K562 (cell line): Measurements from ENCODE around the gene NOC4L. TPM values are rescaled to one million over a fixed set of nuclear protein-coding genes. Genes with fewer than 3 reads are reported as not detected.

ENCODE experiments used
- ATAC-seq: fragments of 200-7000 bp; cut with Tn5 transposase; 3 replicates; pipeline ENCODE4 v1.9.1; 2020; ENCODE audit warnings: moderate library complexity
- BruUV-seq: library from RNA; stranded (reverse); fragments of 400-500 nt; replicated peaks from 2 replicates; lab custom pipeline; 2021; lab: Mats Ljungman, UMichigan
- CTCF ChIA-PET: fragments of 300-600 bp; formaldehyde crosslinking; extraction: SDS; loops from one replicate; lab custom pipeline; 2021; ENCODE audit warnings: low intra/inter-chr PET ratio; lab: Yijun Ruan, JAX
- POLR2A ChIA-PET: fragments of 300-600, 350-650 bp; sonication (Branson Sonifier 250); formaldehyde crosslinking; extraction: SDS; loops from one replicate; lab custom pipeline; 2021; ENCODE audit warnings: antibody characterized with exemption, inconsistent platforms; lab: Yijun Ruan, JAX
- DNase-seq, 4 experiments: peaks; one replicate each; pipeline versions ENCODE4 v3.0.0 to v3.0.0-alpha.2; 2011 to 2018; ENCODE audit warnings: low spot score in 3 of 4, mixed read lengths in 3 of 4; ENCODE audit errors: extremely low read depth in 1 of 4
- FAIRE-seq: peaks from 2 replicates; lab custom pipeline; 2011; peaks lifted over from hg19 to GRCh38; lab: Jason Lieb, UNC
- H2AFZ ChIP-seq: 2 replicates; pipeline ENCODE4 v1.6.0; 2011; ENCODE audit warnings: low read depth, low read length, control low read depth, inconsistent platforms
- H3K27ac ChIP-seq: fragments of 200-600 bp; 3 replicates; pipeline ENCODE4 v1.8.0; 2011; ENCODE audit warnings: low read depth, mild to moderate bottlenecking, control low read depth, inconsistent platforms, low read length, moderate library complexity, mixed read lengths; ENCODE audit errors: extremely low read depth
- H3K27me3 ChIP-seq, 2 experiments: fragments of 300-600 bp in 1 of 2; 2 replicates in 1 of 2; 3 replicates in 1 of 2; pipeline versions ENCODE4 v1.6.0 to v1.8.0; 2011; ENCODE audit warnings: inconsistent platforms in 2 of 2, low read length in 2 of 2, mild to moderate bottlenecking in 1 of 2, mixed read lengths in 1 of 2, moderate library complexity in 1 of 2; ENCODE audit not compliant: control insufficient read depth in 2 of 2, insufficient read depth in 2 of 2
- H3K36me3 ChIP-seq: fragments of 300-600 bp; 3 replicates; pipeline ENCODE4 v1.8.0; 2011; ENCODE audit warnings: mild to moderate bottlenecking, low read length, inconsistent platforms; ENCODE audit not compliant: control insufficient read depth, insufficient read depth
- H3K4me1 ChIP-seq, 2 experiments: fragments of 200-600 bp in 1 of 2; replicated peaks in 1 of 2; 2 replicates in 1 of 2; 3 replicates in 1 of 2; pipeline versions ENCODE4 v1.5.1 to v1.8.0; 2011; ENCODE audit warnings: inconsistent platforms in 2 of 2, low read length in 2 of 2, mild to moderate bottlenecking in 1 of 2, mixed read lengths in 1 of 2, moderate library complexity in 1 of 2; ENCODE audit not compliant: control insufficient read depth in 2 of 2, insufficient read depth in 2 of 2
- H3K4me2 ChIP-seq: 2 replicates; pipeline ENCODE4 v1.6.1; 2011; ENCODE audit warnings: low read length, control low read depth, inconsistent platforms, mixed read lengths; ENCODE audit not compliant: insufficient read depth
- H3K4me3 ChIP-seq: fragments of 200-600 bp; sonication (generic), shearing (Covaris generic); 2 replicates; pipeline ENCODE4 v1.5.1; 2016; ENCODE audit warnings: control low read depth, inconsistent platforms
- H3K79me2 ChIP-seq: fragments of 200-600 bp; 3 replicates; pipeline ENCODE4 v1.8.0; 2011; ENCODE audit warnings: low read length, inconsistent platforms; ENCODE audit not compliant: control insufficient read depth, insufficient read depth
- H3K9ac ChIP-seq, 2 experiments: 2 replicates each; pipeline versions ENCODE4 v1.6.0 to v1.6.1; 2011; ENCODE audit warnings: low read depth in 2 of 2, low read length in 2 of 2, control low read depth in 1 of 2, inconsistent platforms in 1 of 2, mild to moderate bottlenecking in 1 of 2, mixed read lengths in 1 of 2; ENCODE audit not compliant: insufficient read depth in 1 of 2
- H3K9me1 ChIP-seq: one replicate; pipeline ENCODE4 v1.6.0; 2011; ENCODE audit warnings: inconsistent platforms, mild to moderate bottlenecking, low read length, moderate library complexity; ENCODE audit not compliant: control insufficient read depth, insufficient read depth
- H3K9me3 ChIP-seq: replicated peaks from 2 replicates; pipeline ENCODE4 v1.5.1; 2011; ENCODE audit warnings: low read depth, low read length, inconsistent platforms; ENCODE audit not compliant: control insufficient read depth, insufficient read depth
- H4K20me1 ChIP-seq: replicated peaks from 2 replicates; pipeline ENCODE4 v1.6.1; 2011; ENCODE audit warnings: low read length, inconsistent platforms, mixed read lengths; ENCODE audit not compliant: control insufficient read depth, insufficient read depth
- ADNP ChIP-seq: fragments of 200-800 bp; sonication (Bioruptor generic); IDR thresholded peaks from 2 replicates; pipeline ENCODE4 v1.6.1; 2016; ENCODE audit warnings: missing genetic modification characterization, missing compliant biosample characterization
- CBX5 ChIP-seq: IDR thresholded peaks from 2 replicates; pipeline ENCODE4 v1.6.1; 2014; ENCODE audit warnings: low read depth, borderline replicate concordance
- ELF4 ChIP-seq: fragments of 450-650 bp; formaldehyde crosslinking; IDR thresholded peaks from 2 replicates; pipeline ENCODE4 v1.4.0; 2022; ENCODE audit warnings: missing genetic modification characterization
- GABPA ChIP-seq: fragments of 200-800 bp; sonication (Bioruptor generic); conservative IDR thresholded peaks from 2 replicates; pipeline ENCODE4 v1.6.1; 2016; ENCODE audit warnings: low read depth, missing genetic modification characterization, missing compliant biosample characterization
- MXI1 ChIP-seq: IDR thresholded peaks from 2 replicates; pipeline ENCODE4 v1.6.1; 2011; ENCODE audit warnings: low read depth, mild to moderate bottlenecking, improper control_type of control experiment, low read length
- NBN ChIP-seq: fragments of 450-650 bp; IDR thresholded peaks from 2 replicates; pipeline ENCODE4 v1.6.1; 2016; ENCODE audit warnings: low read depth, mild to moderate bottlenecking
- PHF20 ChIP-seq: fragments of 450-650 bp; IDR thresholded peaks from 2 replicates; pipeline ENCODE4 v1.6.1; 2018; ENCODE audit not compliant: partially characterized antibody
- SMAD2 ChIP-seq: fragments of 150-350 bp; IDR thresholded peaks from 2 replicates; pipeline ENCODE4 v1.6.1; 2014; ENCODE audit warnings: low read depth, mild to moderate bottlenecking, low read length
- SMARCA5 ChIP-seq: fragments of 450-650 bp; IDR thresholded peaks from 2 replicates; pipeline ENCODE4 v1.6.1; 2016
- ZBTB1 ChIP-seq: sonication (generic); formaldehyde crosslinking; IDR thresholded peaks from 2 replicates; pipeline ENCODE4 v1.8.1; 2023; ENCODE audit warnings: missing genetic modification reagents, low read depth, mild to moderate bottlenecking, borderline replicate concordance
- ZKSCAN3 ChIP-seq: fragments of 250-450 bp; sonication (Bioruptor Pico); IDR thresholded peaks from 2 replicates; pipeline ENCODE4 v1.4.0; 2020
- ZNF507 ChIP-seq: conservative IDR thresholded peaks from 2 replicates; pipeline ENCODE4 v1.6.1; 2017; ENCODE audit warnings: missing genetic modification characterization, missing compliant biosample characterization
- ZNF707 ChIP-seq: fragments of 250-450 bp; sonication (Bioruptor Pico); conservative IDR thresholded peaks from 2 replicates; pipeline ENCODE4 v1.8.0; 2022; ENCODE audit warnings: inconsistent platforms, mild to moderate bottlenecking, moderate library complexity
- WGBS: fragments of 100-300 bp; shearing (Covaris generic); methylation state at CpG from one replicate; pipeline ENCODE4 v1.1.6; 2016; ENCODE audit warnings: low coverage, mixed read lengths; ENCODE audit not compliant: insufficient coverage; ENCODE audit errors: missing lambda C conversion rate; 5-methylcytosine and 5-hydroxymethylcytosine counted together
- in situ Hi-C: fragments of 300-500 bp; cut with MboI; formaldehyde crosslinking; loops from 4 replicates; pipeline ENCODE4 v1.15.0; 2018; ENCODE audit warnings: inconsistent platforms, mixed read lengths
- intact Hi-C: fragments of 100-400 bp; cut with micrococcal nuclease; formaldehyde crosslinking; loops from 2 replicates; pipeline ENCODE4 v1.14.2; 2022
- polyA plus RNA-seq, 8 experiments: library from polyadenylated mRNA; depleted of rRNA in 4 of 8; stranded (reverse) in 5 of 8; unstranded in 3 of 8; fragments of >200 nt; fragmentation: Nextera tagmentation in 2 of 8; fragmentation: Illumina TruSeq in 1 of 8; extraction: Ambion mirVana in 2 of 8; extraction: Trizol in 1 of 8; gene quantifications; 2 replicates each; pipeline versions ENCODE4 v1.2.1 to v1.2.3, GENCODE V29; 2011 to 2014; ENCODE audit warnings: inconsistent platforms in 1 of 8, missing spikeins in 1 of 8
- total RNA-seq, 7 experiments: library from RNA; depleted of rRNA in 6 of 7; stranded (reverse); fragments of >200 nt in 6 of 7; fragmentation: Illumina TruSeq in 2 of 7; extraction: Trizol in 2 of 7; gene quantifications; 2 replicates each; pipeline versions ENCODE4 v1.2.1 to v1.2.3, GENCODE V29; 2011 to 2021; ENCODE audit warnings: low replicate concordance in 1 of 7
- TF ChIP-seq, protein P1 (sequence below): fragments of 450-650 bp; IDR thresholded peaks from 2 replicates; pipeline ENCODE4 v1.6.1; 2014; ENCODE audit warnings: low read depth, mild to moderate bottlenecking, moderate library complexity, borderline replicate concordance
- TF ChIP-seq, protein P2 (sequence below), 2 experiments: fragments of 450-650 bp; IDR thresholded peaks; 2 replicates each; pipeline ENCODE4 v1.6.1; 2016
- TF ChIP-seq, protein P3 (sequence below): sonication (generic); formaldehyde crosslinking; IDR thresholded peaks from 2 replicates; pipeline ENCODE4 v1.8.0; 2022; ENCODE audit warnings: mild to moderate bottlenecking, missing genetic modification reagents

Gene NOC4L
- total and polyA plus RNA-seq, 9 of the 15 experiments (the other 6 are each of a cell fraction or from before 2014, with no cell fraction given): 1.3 to 77.0 (median 20.0) TPM

DNA sequence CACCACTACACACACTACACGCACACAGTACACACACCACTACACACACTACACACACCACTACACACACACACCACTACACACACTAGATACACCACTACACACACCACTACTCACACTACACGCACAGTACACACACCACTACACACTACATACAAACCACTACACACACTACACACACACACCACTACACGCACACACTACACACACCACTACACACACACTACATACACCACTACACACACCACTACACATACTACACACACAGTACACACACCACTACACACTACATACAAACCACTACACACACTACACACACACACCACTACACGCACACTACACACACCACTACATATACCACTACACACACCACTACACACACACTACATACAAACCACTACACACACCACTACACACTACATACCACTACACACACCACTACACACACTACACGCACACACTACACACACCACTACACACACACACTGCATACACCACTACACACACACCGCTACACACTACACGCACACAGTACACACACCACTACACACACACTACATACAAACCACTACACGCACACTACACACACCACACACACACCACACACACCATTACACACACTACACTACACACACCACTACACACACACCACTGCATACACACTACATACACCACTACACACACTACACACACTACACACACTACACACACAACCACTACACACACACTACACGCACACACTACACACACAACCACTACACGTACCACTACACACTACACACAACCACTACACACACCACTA, 11.7 kb downstream of the NOC4L start:
- Histone ChIP-seq H4K20me1 (no peaks in the 10 kb centered on the region; the same call in 1 of the 2 replicates), H3K4me2 (no peak overlapping the region), H3K9me3 (peaks cover 23% of the 10 kb centered on the region), H3K27ac (no peak overlapping the region), H3K79me2 (no peaks in the 10 kb centered on the region), H3K27me3 (no peaks in the 10 kb centered on the region; a peak in 1 of 5 replicates), H3K4me1 (peaks cover 0 to 47% of the 10 kb centered on the region in 2 experiments; a peak in 2 of 5 replicates), H3K9me1 (no peaks in the 10 kb centered on the region), H3K4me3 (no peak overlapping the region), H3K36me3 (peaks cover 44% of the 10 kb centered on the region), H2AFZ (no peak overlapping the region), H3K9ac (no peak overlapping the region)
- intact Hi-C loops (loop anchor here (10.0 kb wide), 2 partner anchors 59 to 259 kb away; no protein-coding TSS in a partner anchor), in situ Hi-C loops (no loop called here)
- BruUV-seq: no TSS peak
- CTCF ChIA-PET: no interaction called here
- peak; percentile 93 for FAIRE-seq
- DNase-seq: no peak
- no peak for ATAC-seq
- POLR2A ChIA-PET: interaction anchor here (0.7 kb wide), 1 partner anchor 978 kb away, joined by 4 read pairs; no protein-coding TSS in a partner anchor
- WGBS: 92% methylated on average over 9 of the region's 10 CpGs
- TF ChIP-seq, protein P1, sequence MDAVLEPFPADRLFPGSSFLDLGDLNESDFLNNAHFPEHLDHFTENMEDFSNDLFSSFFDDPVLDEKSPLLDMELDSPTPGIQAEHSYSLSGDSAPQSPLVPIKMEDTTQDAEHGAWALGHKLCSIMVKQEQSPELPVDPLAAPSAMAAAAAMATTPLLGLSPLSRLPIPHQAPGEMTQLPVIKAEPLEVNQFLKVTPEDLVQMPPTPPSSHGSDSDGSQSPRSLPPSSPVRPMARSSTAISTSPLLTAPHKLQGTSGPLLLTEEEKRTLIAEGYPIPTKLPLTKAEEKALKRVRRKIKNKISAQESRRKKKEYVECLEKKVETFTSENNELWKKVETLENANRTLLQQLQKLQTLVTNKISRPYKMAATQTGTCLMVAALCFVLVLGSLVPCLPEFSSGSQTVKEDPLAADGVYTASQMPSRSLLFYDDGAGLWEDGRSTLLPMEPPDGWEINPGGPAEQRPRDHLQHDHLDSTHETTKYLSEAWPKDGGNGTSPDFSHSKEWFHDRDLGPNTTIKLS: no peak
- peak; percentile 7; the same call in 1 of the 2 replicates for TF ChIP-seq CBX5
- TF ChIP-seq, protein P2, sequence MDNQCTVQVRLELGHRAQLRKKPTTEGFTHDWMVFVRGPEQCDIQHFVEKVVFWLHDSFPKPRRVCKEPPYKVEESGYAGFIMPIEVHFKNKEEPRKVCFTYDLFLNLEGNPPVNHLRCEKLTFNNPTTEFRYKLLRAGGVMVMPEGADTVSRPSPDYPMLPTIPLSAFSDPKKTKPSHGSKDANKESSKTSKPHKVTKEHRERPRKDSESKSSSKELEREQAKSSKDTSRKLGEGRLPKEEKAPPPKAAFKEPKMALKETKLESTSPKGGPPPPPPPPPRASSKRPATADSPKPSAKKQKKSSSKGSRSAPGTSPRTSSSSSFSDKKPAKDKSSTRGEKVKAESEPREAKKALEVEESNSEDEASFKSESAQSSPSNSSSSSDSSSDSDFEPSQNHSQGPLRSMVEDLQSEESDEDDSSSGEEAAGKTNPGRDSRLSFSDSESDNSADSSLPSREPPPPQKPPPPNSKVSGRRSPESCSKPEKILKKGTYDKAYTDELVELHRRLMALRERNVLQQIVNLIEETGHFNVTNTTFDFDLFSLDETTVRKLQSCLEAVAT (IDR thresholded peaks at IDR 0.05): no peak
- peak; percentile 77 for TF ChIP-seq ADNP (tag)
- TF ChIP-seq ZKSCAN3: no peak
- no peak for TF ChIP-seq SMARCA5
- TF ChIP-seq, protein P3, sequence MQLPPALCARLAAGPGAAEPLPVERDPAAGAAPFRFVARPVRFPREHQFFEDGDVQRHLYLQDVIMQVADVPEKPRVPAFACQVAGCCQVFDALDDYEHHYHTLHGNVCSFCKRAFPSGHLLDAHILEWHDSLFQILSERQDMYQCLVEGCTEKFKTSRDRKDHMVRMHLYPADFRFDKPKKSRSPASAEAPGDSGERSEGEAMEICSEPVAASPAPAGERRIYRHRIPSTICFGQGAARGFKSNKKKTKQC (CRISPR knock-in tag): no peak
- TF ChIP-seq PHF20: peak; percentile 50
- no peak for TF ChIP-seq MXI1
- TF ChIP-seq ELF4: 0 out of 2 replicates have a peak, but pooled peaks have one; percentile 52
- TF ChIP-seq ZNF707 (CRISPR knock-in tag): no peak
- no peak for TF ChIP-seq ZNF507 (tag)
- no peak for TF ChIP-seq SMAD2
- no peak for TF ChIP-seq NBN
- no peak for TF ChIP-seq GABPA (tag)
- no peak for TF ChIP-seq ZBTB1
